ENCODE results near the gene PPFIA4.

GRCh38 chr1:203069030-203069747 is 42.9 kb downstream of the PPFIA4 start:
- TF ChIP-seq CTCF (conservative IDR thresholded peaks at IDR 0.05) (no peak), ZFX (IDR thresholded peaks at IDR 0.05) (no peak)

All from C4-2B (cell line).